ENCODE data around the gene GLRX.

GLRX gene

GRCh38 chr5:95788493-95788892, 34.0 kb downstream of the GLRX start:
- H3K9me3 ChIP-seq (ENCODE audit: insufficient read depth, low read length) = no peaks in the 10 kb centered on the region
- no peak overlapping the region for H3K9ac ChIP-seq (ENCODE audit: low read length)
- no peak overlapping the region for H3K27ac ChIP-seq (ENCODE audit: low read depth, low read length)
- no peaks in the 10 kb centered on the region for H3F3A ChIP-seq (ENCODE audit: insufficient read depth)
- no peak overlapping the region for H3K4me2 ChIP-seq (ENCODE audit: low read depth, low read length, poor library complexity, severe bottlenecking)
- H3K36me3 ChIP-seq (ENCODE audit: low read length) = no peaks in the 10 kb centered on the region
- no peak overlapping the region for H2AFZ ChIP-seq (ENCODE audit: low read depth, low read length, severe bottlenecking)
- H3K4me3 ChIP-seq (ENCODE audit: insufficient read depth, low read length, poor library complexity, severe bottlenecking) = no peak overlapping the region
- H3K79me2 ChIP-seq (ENCODE audit: insufficient read depth, low read length) = no peaks in the 10 kb centered on the region
- H4K20me1 ChIP-seq (ENCODE audit: low read depth, low read length) = no peaks in the 10 kb centered on the region
- TF ChIP-seq, protein P1, sequence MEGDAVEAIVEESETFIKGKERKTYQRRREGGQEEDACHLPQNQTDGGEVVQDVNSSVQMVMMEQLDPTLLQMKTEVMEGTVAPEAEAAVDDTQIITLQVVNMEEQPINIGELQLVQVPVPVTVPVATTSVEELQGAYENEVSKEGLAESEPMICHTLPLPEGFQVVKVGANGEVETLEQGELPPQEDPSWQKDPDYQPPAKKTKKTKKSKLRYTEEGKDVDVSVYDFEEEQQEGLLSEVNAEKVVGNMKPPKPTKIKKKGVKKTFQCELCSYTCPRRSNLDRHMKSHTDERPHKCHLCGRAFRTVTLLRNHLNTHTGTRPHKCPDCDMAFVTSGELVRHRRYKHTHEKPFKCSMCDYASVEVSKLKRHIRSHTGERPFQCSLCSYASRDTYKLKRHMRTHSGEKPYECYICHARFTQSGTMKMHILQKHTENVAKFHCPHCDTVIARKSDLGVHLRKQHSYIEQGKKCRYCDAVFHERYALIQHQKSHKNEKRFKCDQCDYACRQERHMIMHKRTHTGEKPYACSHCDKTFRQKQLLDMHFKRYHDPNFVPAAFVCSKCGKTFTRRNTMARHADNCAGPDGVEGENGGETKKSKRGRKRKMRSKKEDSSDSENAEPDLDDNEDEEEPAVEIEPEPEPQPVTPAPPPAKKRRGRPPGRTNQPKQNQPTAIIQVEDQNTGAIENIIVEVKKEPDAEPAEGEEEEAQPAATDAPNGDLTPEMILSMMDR (IDR thresholded peaks at IDR 0.05; ENCODE audit: insufficient read depth, low read length, poor library complexity, severe bottlenecking) = no peak
- TF ChIP-seq EZH2phosphoT487 (conservative IDR thresholded peaks at IDR 0.05; ENCODE audit: low read length) = no peak
- H3K27me3 ChIP-seq (ENCODE audit: low read length) = no peaks in the 10 kb centered on the region
- no peaks in the 10 kb centered on the region for H3K9me2 ChIP-seq (replicated peaks; ENCODE audit: insufficient read depth, low read length)

GRCh38 chr5:95786821-95787418, 35.6 kb downstream of the GLRX start:
- H3K27me3 ChIP-seq (ENCODE audit: low read length) = no peaks in the 10 kb centered on the region
- H3K36me3 ChIP-seq (ENCODE audit: low read length) = no peaks in the 10 kb centered on the region
- H2AFZ ChIP-seq (ENCODE audit: low read depth, low read length, severe bottlenecking) = no peak overlapping the region
- no peak overlapping the region for H3K27ac ChIP-seq (ENCODE audit: low read depth, low read length)
- H3F3A ChIP-seq (ENCODE audit: insufficient read depth) = no peaks in the 10 kb centered on the region
- H3K9ac ChIP-seq (ENCODE audit: low read length) = no peak overlapping the region
- no peak overlapping the region for H3K4me3 ChIP-seq (ENCODE audit: insufficient read depth, low read length, poor library complexity, severe bottlenecking)
- H3K9me3 ChIP-seq (ENCODE audit: insufficient read depth, low read length) = no peaks in the 10 kb centered on the region
- H3K4me2 ChIP-seq (ENCODE audit: low read depth, low read length, poor library complexity, severe bottlenecking) = no peak overlapping the region
- no peaks in the 10 kb centered on the region for H3K79me2 ChIP-seq (ENCODE audit: insufficient read depth, low read length)
- H4K20me1 ChIP-seq (ENCODE audit: low read depth, low read length) = no peaks in the 10 kb centered on the region
- no peak for TF ChIP-seq EZH2phosphoT487 (conservative IDR thresholded peaks at IDR 0.05; ENCODE audit: low read length)
- TF ChIP-seq, protein P1 (IDR thresholded peaks at IDR 0.05; ENCODE audit: insufficient read depth, low read length, poor library complexity, severe bottlenecking) = no peak
- no peaks in the 10 kb centered on the region for H3K9me2 ChIP-seq (replicated peaks; ENCODE audit: insufficient read depth, low read length)

- no peaks in the 10 kb centered on the region for H3K27me3 ChIP-seq (ENCODE audit: low read length)
- no peaks in the 10 kb centered on the region for H3K36me3 ChIP-seq (ENCODE audit: low read length)
- H3K9me3 ChIP-seq (ENCODE audit: insufficient read depth, low read length) = no peaks in the 10 kb centered on the region
- H3K27ac ChIP-seq (ENCODE audit: low read depth, low read length) = no peak overlapping the region
- H3K79me2 ChIP-seq (ENCODE audit: insufficient read depth, low read length) = no peaks in the 10 kb centered on the region
- no peak overlapping the region for H3K9ac ChIP-seq (ENCODE audit: low read length)
- no peak overlapping the region for H2AFZ ChIP-seq (ENCODE audit: low read depth, low read length, severe bottlenecking)
- H3K4me3 ChIP-seq (ENCODE audit: insufficient read depth, low read length, poor library complexity, severe bottlenecking) = no peak overlapping the region
- TF ChIP-seq, protein P1 (IDR thresholded peaks at IDR 0.05; ENCODE audit: insufficient read depth, low read length, poor library complexity, severe bottlenecking) = no peak
- TF ChIP-seq EZH2phosphoT487 (conservative IDR thresholded peaks at IDR 0.05; ENCODE audit: low read length) = no peak
- no peak overlapping the region for H3K4me2 ChIP-seq (ENCODE audit: low read depth, low read length, poor library complexity, severe bottlenecking)
- H3K9me2 ChIP-seq (replicated peaks; ENCODE audit: insufficient read depth, low read length) = no peaks in the 10 kb centered on the region
- H3F3A ChIP-seq (ENCODE audit: insufficient read depth) = no peaks in the 10 kb centered on the region
- no peaks in the 10 kb centered on the region for H4K20me1 ChIP-seq (ENCODE audit: low read depth, low read length)
Observed at GRCh38 chr5:95784514-95785302, 37.8 kb downstream of the GLRX start.
